K562 (cell line): ENCODE results near the gene LRP10. TPM values are rescaled to one million over a fixed set of nuclear protein-coding genes. Genes with fewer than 3 reads are reported as not detected.
A peak's percentile ranks its signal among the peaks of the same experiment; 100 is the strongest.

Experiments
- ATAC-seq: fragments of 200-7000 bp; cut with Tn5 transposase; 3 replicates; pipeline ENCODE4 v1.9.1; 2020; ENCODE audit warnings: moderate library complexity
- BruUV-seq: library from RNA; stranded (reverse); fragments of 400-500 nt; replicated peaks from 2 replicates; lab custom pipeline; 2021; lab: Mats Ljungman, UMichigan
- CTCF ChIA-PET: fragments of 300-600 bp; formaldehyde crosslinking; extraction: SDS; loops from one replicate; lab custom pipeline; 2021; ENCODE audit warnings: low intra/inter-chr PET ratio; lab: Yijun Ruan, JAX
- POLR2A ChIA-PET: fragments of 300-600, 350-650 bp; sonication (Branson Sonifier 250); formaldehyde crosslinking; extraction: SDS; loops from one replicate; lab custom pipeline; 2021; ENCODE audit warnings: antibody characterized with exemption, inconsistent platforms; lab: Yijun Ruan, JAX
- DNase-seq, 4 experiments: peaks; one replicate each; pipeline versions ENCODE4 v3.0.0 to v3.0.0-alpha.2; 2011 to 2018; ENCODE audit warnings: low spot score in 3 of 4, mixed read lengths in 3 of 4; ENCODE audit errors: extremely low read depth in 1 of 4
- FAIRE-seq: peaks from 2 replicates; lab custom pipeline; 2011; peaks lifted over from hg19 to GRCh38; lab: Jason Lieb, UNC
- H2AFZ ChIP-seq: 2 replicates; pipeline ENCODE4 v1.6.0; 2011; ENCODE audit warnings: low read depth, low read length, control low read depth, inconsistent platforms
- H3K27ac ChIP-seq: fragments of 200-600 bp; 3 replicates; pipeline ENCODE4 v1.8.0; 2011; ENCODE audit warnings: low read depth, mild to moderate bottlenecking, control low read depth, inconsistent platforms, low read length, moderate library complexity, mixed read lengths; ENCODE audit errors: extremely low read depth
- H3K27me3 ChIP-seq, 2 experiments: fragments of 300-600 bp in 1 of 2; 2 replicates in 1 of 2; 3 replicates in 1 of 2; pipeline versions ENCODE4 v1.6.0 to v1.8.0; 2011; ENCODE audit warnings: inconsistent platforms in 2 of 2, low read length in 2 of 2, mild to moderate bottlenecking in 1 of 2, mixed read lengths in 1 of 2, moderate library complexity in 1 of 2; ENCODE audit not compliant: control insufficient read depth in 2 of 2, insufficient read depth in 2 of 2
- H3K36me3 ChIP-seq: fragments of 300-600 bp; 3 replicates; pipeline ENCODE4 v1.8.0; 2011; ENCODE audit warnings: mild to moderate bottlenecking, low read length, inconsistent platforms; ENCODE audit not compliant: control insufficient read depth, insufficient read depth
- H3K4me1 ChIP-seq, 2 experiments: fragments of 200-600 bp in 1 of 2; replicated peaks in 1 of 2; 2 replicates in 1 of 2; 3 replicates in 1 of 2; pipeline versions ENCODE4 v1.5.1 to v1.8.0; 2011; ENCODE audit warnings: inconsistent platforms in 2 of 2, low read length in 2 of 2, mild to moderate bottlenecking in 1 of 2, mixed read lengths in 1 of 2, moderate library complexity in 1 of 2; ENCODE audit not compliant: control insufficient read depth in 2 of 2, insufficient read depth in 2 of 2
- H3K4me2 ChIP-seq: 2 replicates; pipeline ENCODE4 v1.6.1; 2011; ENCODE audit warnings: low read length, control low read depth, inconsistent platforms, mixed read lengths; ENCODE audit not compliant: insufficient read depth
- H3K4me3 ChIP-seq: fragments of 200-600 bp; sonication (generic), shearing (Covaris generic); 2 replicates; pipeline ENCODE4 v1.5.1; 2016; ENCODE audit warnings: control low read depth, inconsistent platforms
- H3K79me2 ChIP-seq: fragments of 200-600 bp; 3 replicates; pipeline ENCODE4 v1.8.0; 2011; ENCODE audit warnings: low read length, inconsistent platforms; ENCODE audit not compliant: control insufficient read depth, insufficient read depth
- H3K9ac ChIP-seq, 2 experiments: 2 replicates each; pipeline versions ENCODE4 v1.6.0 to v1.6.1; 2011; ENCODE audit warnings: low read depth in 2 of 2, low read length in 2 of 2, control low read depth in 1 of 2, inconsistent platforms in 1 of 2, mild to moderate bottlenecking in 1 of 2, mixed read lengths in 1 of 2; ENCODE audit not compliant: insufficient read depth in 1 of 2
- H3K9me1 ChIP-seq: one replicate; pipeline ENCODE4 v1.6.0; 2011; ENCODE audit warnings: inconsistent platforms, mild to moderate bottlenecking, low read length, moderate library complexity; ENCODE audit not compliant: control insufficient read depth, insufficient read depth
- H3K9me3 ChIP-seq: replicated peaks from 2 replicates; pipeline ENCODE4 v1.5.1; 2011; ENCODE audit warnings: low read depth, low read length, inconsistent platforms; ENCODE audit not compliant: control insufficient read depth, insufficient read depth
- H4K20me1 ChIP-seq: replicated peaks from 2 replicates; pipeline ENCODE4 v1.6.1; 2011; ENCODE audit warnings: low read length, inconsistent platforms, mixed read lengths; ENCODE audit not compliant: control insufficient read depth, insufficient read depth
- BCOR ChIP-seq: fragments of 450-650 bp; IDR thresholded peaks from 2 replicates; pipeline ENCODE4 v1.6.1; 2016
- BRF1 ChIP-seq: IDR thresholded peaks from 3 replicates; pipeline ENCODE4 v1.6.1; 2011; ENCODE audit warnings: borderline replicate concordance, mild to moderate bottlenecking; ENCODE audit not compliant: insufficient read length; ENCODE audit errors: extremely low read depth
- CTBP1 ChIP-seq: fragments of 450-650 bp; IDR thresholded peaks from 2 replicates; pipeline ENCODE4 v1.6.1; 2016; ENCODE audit warnings: borderline replicate concordance
- NUFIP1 ChIP-seq: fragments of 450-650 bp; IDR thresholded peaks from 2 replicates; pipeline ENCODE4 v1.6.1; 2018; ENCODE audit not compliant: partially characterized antibody
- RHOXF2B ChIP-seq: fragments of 250-450 bp; sonication (Bioruptor Pico); conservative IDR thresholded peaks from 2 replicates; pipeline ENCODE4 v1.5.1; 2021
- SLC30A9 ChIP-seq: fragments of 250-450 bp; sonication (Bioruptor Pico); IDR thresholded peaks from 2 replicates; pipeline ENCODE4 v1.8.0; 2022; ENCODE audit warnings: mild to moderate bottlenecking, moderate library complexity
- SMAD2 ChIP-seq: fragments of 150-350 bp; IDR thresholded peaks from 2 replicates; pipeline ENCODE4 v1.6.1; 2014; ENCODE audit warnings: low read depth, mild to moderate bottlenecking, low read length
- ZNF121 ChIP-seq: sonication (generic); formaldehyde crosslinking; conservative IDR thresholded peaks from 2 replicates; pipeline ENCODE4 v1.8.0; 2022; ENCODE audit warnings: missing genetic modification reagents
- whole genome bisulfite sequencing: fragments of 100-300 bp; shearing (Covaris generic); methylation state at CpG from one replicate; pipeline ENCODE4 v1.1.6; 2016; ENCODE audit warnings: low coverage, mixed read lengths; ENCODE audit not compliant: insufficient coverage; ENCODE audit errors: missing lambda C conversion rate; 5-methylcytosine and 5-hydroxymethylcytosine counted together
- in situ Hi-C: fragments of 300-500 bp; cut with MboI; formaldehyde crosslinking; loops from 4 replicates; pipeline ENCODE4 v1.15.0; 2018; ENCODE audit warnings: inconsistent platforms, mixed read lengths
- intact Hi-C: fragments of 100-400 bp; cut with micrococcal nuclease; formaldehyde crosslinking; loops from 2 replicates; pipeline ENCODE4 v1.14.2; 2022
- polyA plus RNA-seq, 8 experiments: library from polyadenylated mRNA; depleted of rRNA in 4 of 8; stranded (reverse) in 5 of 8; unstranded in 3 of 8; fragments of >200 nt; fragmentation: Nextera tagmentation in 2 of 8; fragmentation: Illumina TruSeq in 1 of 8; extraction: Ambion mirVana in 2 of 8; extraction: Trizol in 1 of 8; gene quantifications; 2 replicates each; pipeline versions ENCODE4 v1.2.1 to v1.2.3, GENCODE V29; 2011 to 2014; ENCODE audit warnings: inconsistent platforms in 1 of 8, missing spikeins in 1 of 8
- total RNA-seq, 7 experiments: library from RNA; depleted of rRNA in 6 of 7; stranded (reverse); fragments of >200 nt in 6 of 7; fragmentation: Illumina TruSeq in 2 of 7; extraction: Trizol in 2 of 7; gene quantifications; 2 replicates each; pipeline versions ENCODE4 v1.2.1 to v1.2.3, GENCODE V29; 2011 to 2021; ENCODE audit warnings: low replicate concordance in 1 of 7
- TF ChIP-seq, protein P1 (sequence below): sonication (generic); formaldehyde crosslinking; IDR thresholded peaks from 2 replicates; pipeline ENCODE4 v1.9.0; 2022; ENCODE audit warnings: mild to moderate bottlenecking, missing genetic modification reagents

Gene LRP10
- total and polyA plus RNA-seq, 9 of the 15 experiments (the other 6 are each of a cell fraction or from before 2014, with no cell fraction given), result 1.3 to 45.5 (median 10.9) TPM

DNA sequence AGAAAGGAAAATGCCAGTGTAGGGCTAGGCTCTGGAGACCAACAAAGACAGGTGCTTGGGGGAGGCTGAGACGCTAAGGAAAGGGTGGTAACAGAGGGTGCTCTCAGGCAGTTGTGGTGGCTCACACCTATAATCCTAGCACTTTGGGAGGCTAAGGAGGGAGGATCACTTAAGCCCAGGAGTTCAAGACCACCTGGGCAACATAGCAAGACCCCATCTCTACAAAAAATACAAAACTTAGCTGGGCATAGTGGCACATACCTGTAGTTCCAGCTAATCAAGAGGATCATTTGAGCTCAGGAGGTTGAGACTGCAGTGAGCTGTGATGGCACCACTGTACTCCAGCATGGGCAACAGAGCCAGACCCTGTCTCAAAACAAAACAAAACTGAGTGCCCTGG is 23.9 kb downstream of the LRP10 start:
- no TSS peak for BruUV-seq
- WGBS, result 92% methylated on average over 1 of the region's 1 CpG
- TF ChIP-seq ZNF121 (peak; percentile 39; the same call in 1 of the 2 replicates), RHOXF2B (CRISPR knock-in tag) (no peak)
- Histone ChIP-seq H2AFZ (no peak overlapping the region), H3K4me3 (no peak overlapping the region), H3K9me3 (no peaks in the 10 kb centered on the region), H3K9me1 (peaks cover 3% of the 10 kb centered on the region), H3K9ac (no peak overlapping the region), H3K4me2 (no peak overlapping the region), H4K20me1 (no peaks in the 10 kb centered on the region), H3K79me2 (no peaks in the 10 kb centered on the region), H3K4me1 (peaks cover 13 to 42% of the 10 kb centered on the region in 2 experiments; a peak in 3 of 5 replicates), H3K27ac (no peak overlapping the region), H3K36me3 (peaks cover 12% of the 10 kb centered on the region), H3K27me3 (no peaks in the 10 kb centered on the region)
- in situ Hi-C loops, result no loop called here
- FAIRE-seq (no peak), DNase-seq (no peak), ATAC-seq (no peak)
- intact Hi-C loops, result no loop called here
- ChIA-PET CTCF (no interaction called here), POLR2A (interaction anchor here (0.6 to 2.5 kb wide), 6 partner anchors 9 to 129 kb away, joined by 3 to 8 read pairs (median 4); partner anchors contain the start of genes OXA1L, RBM23 and REM2)

DNA sequence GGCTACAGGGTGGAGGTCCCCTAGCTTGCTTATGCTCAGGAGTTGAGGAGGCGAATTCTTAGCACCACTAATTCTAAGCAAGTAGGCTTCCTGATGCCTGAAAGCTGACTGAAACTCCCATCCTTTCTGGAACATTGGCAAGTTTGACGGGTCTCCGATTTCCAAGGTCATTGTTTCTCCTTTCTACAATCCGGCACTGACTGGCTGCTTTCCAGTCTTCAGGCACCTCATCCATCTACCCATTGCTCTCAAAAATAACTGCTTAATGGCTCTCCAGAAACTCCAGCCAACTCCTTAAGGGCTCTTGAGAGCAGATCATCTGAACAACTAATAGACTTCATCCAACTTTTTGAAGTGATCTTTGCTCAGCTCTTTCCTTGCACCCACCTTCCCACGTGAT is 24.8 kb downstream of the LRP10 start:
- no TSS peak for BruUV-seq
- Histone ChIP-seq H3K9me1 (peaks cover 3% of the 10 kb centered on the region), H3K27ac (no peak overlapping the region), H3K27me3 (no peaks in the 10 kb centered on the region), H3K9me3 (no peaks in the 10 kb centered on the region), H3K9ac (no peak overlapping the region), H3K36me3 (peaks cover 22% of the 10 kb centered on the region), H4K20me1 (no peaks in the 10 kb centered on the region), H3K4me2 (no peak overlapping the region), H3K4me3 (no peak overlapping the region), H3K79me2 (no peaks in the 10 kb centered on the region), H3K4me1 (peaks cover 13 to 42% of the 10 kb centered on the region in 2 experiments; a peak in 3 of 5 replicates), H2AFZ (no peak overlapping the region)
- ATAC-seq (no peak), DNase-seq (no peak), FAIRE-seq (no peak)
- 87% methylated on average over 5 of the region's 5 CpGs for WGBS
- TF ChIP-seq BCOR, result no peak
- TF ChIP-seq BRF1, result no peak
- TF ChIP-seq SLC30A9 (CRISPR knock-in tag), result no peak
- TF ChIP-seq SMAD2, result no peak
- TF ChIP-seq, protein P1, sequence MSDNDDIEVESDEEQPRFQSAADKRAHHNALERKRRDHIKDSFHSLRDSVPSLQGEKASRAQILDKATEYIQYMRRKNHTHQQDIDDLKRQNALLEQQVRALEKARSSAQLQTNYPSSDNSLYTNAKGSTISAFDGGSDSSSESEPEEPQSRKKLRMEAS, result no peak
- no peak for TF ChIP-seq CTBP1
- TF ChIP-seq NUFIP1, result no peak
- POLR2A ChIA-PET, result interaction anchor here (0.6 to 2.5 kb wide), 9 partner anchors 10 to 307 kb away, joined by 3 to 8 read pairs (median 5); partner anchors contain the start of genes DAD1, OXA1L, RBM23 and REM2
- in situ Hi-C loops (no loop called here), intact Hi-C loops (no loop called here)
- CTCF ChIA-PET, result no interaction called here
